ENCODE results near the gene ELOVL7.
"Not testable (repeated sequence)": the region's sequence is repeated elsewhere in the genome, so short reads cannot be mapped to it uniquely, and the experiment has no call there.

The ELOVL7 gene

DNA sequence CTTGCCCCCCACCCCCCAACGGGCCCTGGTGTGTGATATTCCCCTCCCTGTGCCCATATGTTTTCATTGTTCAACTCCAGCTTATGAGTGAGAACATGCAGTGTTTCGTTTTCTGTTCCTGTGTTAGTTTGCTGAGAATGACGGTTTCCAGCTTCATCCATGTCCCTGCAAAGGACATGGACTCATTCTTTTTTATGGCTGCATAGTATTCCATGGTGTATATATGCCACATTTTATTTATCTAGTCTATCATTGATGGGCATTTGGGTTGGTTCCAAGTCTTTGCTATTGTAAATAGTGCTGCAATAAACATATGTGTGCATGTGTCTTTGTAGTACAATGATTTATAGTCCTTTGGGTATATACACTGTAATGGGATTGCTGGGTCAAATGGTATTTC, 132.2 kb downstream of the ELOVL7 start:
- DNase-seq (ENCODE audit: low spot score) = not testable (repeated sequence)

DNA sequence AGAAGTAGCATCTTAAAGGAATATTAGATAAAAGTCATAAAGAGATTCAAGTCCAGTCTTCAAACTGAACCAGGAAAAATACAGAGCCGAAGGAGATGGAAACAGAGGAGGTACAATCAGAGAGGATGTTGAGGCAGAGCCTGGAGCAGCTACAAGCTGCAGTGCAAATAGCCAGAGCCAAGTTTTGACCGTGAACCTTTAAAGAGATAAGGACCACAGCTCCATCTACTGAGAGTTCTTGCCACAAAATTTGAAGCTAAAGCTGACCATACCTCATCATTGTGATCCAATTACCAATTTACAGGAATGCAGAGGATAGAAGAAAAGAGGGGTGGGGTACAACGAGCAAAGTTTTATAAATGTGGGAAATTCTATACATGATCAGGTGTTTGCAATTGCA, 133.7 kb downstream of the ELOVL7 start:
- no peak for DNase-seq (ENCODE audit: low spot score)

DNA sequence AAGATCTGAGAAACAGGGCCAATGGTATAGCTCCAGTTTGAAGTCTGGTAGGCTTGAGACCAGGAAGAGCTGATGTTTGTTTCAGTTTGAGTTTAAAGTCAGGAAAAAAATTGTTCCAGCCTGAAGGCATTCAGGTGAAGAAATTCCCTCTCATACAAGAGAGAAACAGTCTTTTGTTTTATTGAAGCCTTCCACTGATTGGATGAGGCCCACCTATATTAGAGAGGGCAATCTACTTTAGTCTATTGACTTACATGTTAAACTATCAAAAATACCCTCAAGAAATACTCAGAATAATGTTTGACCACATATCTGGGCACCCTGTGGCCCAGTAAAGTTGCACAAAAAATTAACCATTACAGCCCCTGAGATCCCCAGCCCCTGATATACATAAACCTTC, 138.9 kb downstream of the ELOVL7 start:
- no peak for DNase-seq (ENCODE audit: low spot score)

DNA sequence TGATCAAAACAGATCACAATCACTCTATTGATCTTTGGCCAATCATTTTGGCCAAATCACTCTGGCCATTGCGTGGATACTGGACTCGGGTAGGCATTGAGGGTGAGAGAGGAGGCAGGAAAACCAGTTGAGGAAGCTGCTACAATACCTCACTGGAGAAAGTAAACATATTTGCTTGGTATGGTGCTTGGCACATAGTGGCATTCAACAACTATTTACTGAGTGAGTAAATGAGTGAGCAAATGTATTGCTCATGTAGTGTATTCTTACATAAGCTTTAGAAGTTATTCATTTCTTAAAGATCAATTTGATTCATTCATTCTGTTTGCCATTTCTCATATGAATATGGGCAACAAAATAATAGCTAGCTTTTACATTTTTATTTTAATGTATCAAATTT, 140.1 kb downstream of the ELOVL7 start:
- no peak for DNase-seq (ENCODE audit: low spot score)

All from hematopoietic multipotent progenitor cell treated with erythropoietin and hydrocortisone succinate and interleukin-3 and kit ligand, for 17 days (in vitro differentiated cells).